Activated CD8-positive, alpha-beta memory T cell treated with anti-CD3 and anti-CD28 coated beads for 36 hours (primary cell): ENCODE measurements around the gene EIF6. TPM values are rescaled to one million over a fixed set of nuclear protein-coding genes. Genes with fewer than 3 reads are reported as not detected.
"Not testable (repeated sequence)": the region's sequence is repeated elsewhere in the genome, so short reads cannot be mapped to it uniquely, and the experiment has no call there.

Experiments
- CTCF ChIA-PET: fragments of 350-600 bp; sonication (Branson Sonifier 250); formaldehyde crosslinking; loops from one replicate; lab custom pipeline; 2021; ENCODE audit warnings: antibody characterized with exemption; lab: Charles Lee
- POLR2A ChIA-PET: fragments of 350-600 bp; sonication (Branson Sonifier 250); formaldehyde crosslinking; loops from one replicate; lab custom pipeline; 2021; ENCODE audit warnings: antibody characterized with exemption; lab: Charles Lee
- total RNA-seq, 2 experiments: library from RNA; stranded (reverse); gene quantifications; one replicate each; pipeline ENCODE4 v1.2.3, GENCODE V29; 2021

Gene EIF6
- total RNA-seq, 2 experiments from 2014 or later: 190 to 192 TPM

- CTCF ChIA-PET: not testable (repeated sequence)
- POLR2A ChIA-PET: interaction anchor here (0.6 kb wide), 1 partner anchor 25 kb away, joined by 3 read pairs; the partner anchor contains the start of gene MMP24OS
Observed at GRCh38 chr20:35252598-35252997, 32.0 kb downstream of the EIF6 start.

GRCh38 chr20:35252037-35252461, 32.5 kb downstream of the EIF6 start:
- POLR2A ChIA-PET: interaction anchor here (0.6 kb wide), 2 partner anchors 26 to 1815 kb away, joined by 3 to 5 read pairs; partner anchors contain the start of gene MMP24OS
- CTCF ChIA-PET: no interaction called here

- ChIA-PET POLR2A (interaction anchor here (0.6 kb wide), 1 partner anchor 1815 kb away, joined by 5 read pairs; no protein-coding TSS in a partner anchor), CTCF (no interaction called here)
Observed at GRCh38 chr20:35251613-35251940, 33.0 kb downstream of the EIF6 start.

GRCh38 chr20:35248641-35249475, 35.7 kb downstream of the EIF6 start:
- CTCF ChIA-PET: no interaction called here
- POLR2A ChIA-PET: no interaction called here

GRCh38 chr20:35246723-35247122, 37.8 kb downstream of the EIF6 start:
- ChIA-PET CTCF (no interaction called here), POLR2A (interaction anchor here (0.7 kb wide), 1 partner anchor 133 kb away, joined by 4 read pairs; no protein-coding TSS in a partner anchor)

- POLR2A ChIA-PET: no interaction called here
- CTCF ChIA-PET: no interaction called here
Observed at GRCh38 chr20:35243986-35244385, 40.6 kb downstream of the EIF6 start.

GRCh38 chr20:35243317-35243716, 41.3 kb downstream of the EIF6 start:
- ChIA-PET CTCF (no interaction called here), POLR2A (no interaction called here)

GRCh38 chr20:35240811-35241293, 43.7 kb downstream of the EIF6 start:
- ChIA-PET POLR2A (no interaction called here), CTCF (interaction anchor here (0.5 to 1.4 kb wide), 2 partner anchors 21 to 28 kb away, joined by 3 to 4 read pairs; no protein-coding TSS in a partner anchor)

GRCh38 chr20:35240083-35240810, 44.3 kb downstream of the EIF6 start:
- ChIA-PET CTCF (interaction anchor here (0.5 to 1.4 kb wide), 2 partner anchors 20 to 28 kb away, joined by 3 to 4 read pairs; no protein-coding TSS in a partner anchor), POLR2A (no interaction called here)

GRCh38 chr20:35238735-35239134, 45.8 kb downstream of the EIF6 start:
- CTCF ChIA-PET: interaction anchor here (0.7 kb wide), 2 partner anchors 24 to 121 kb away, joined by 3 read pairs; no protein-coding TSS in a partner anchor
- POLR2A ChIA-PET: no interaction called here

- ChIA-PET CTCF (interaction anchor here (0.6 to 0.7 kb wide), 2 partner anchors 23 to 77 kb away, joined by 3 read pairs; no protein-coding TSS in a partner anchor), POLR2A (interaction anchor here (0.6 kb wide), 1 partner anchor 39 kb away, joined by 4 read pairs; no protein-coding TSS in a partner anchor)
Observed at GRCh38 chr20:35238170-35238569, 46.4 kb downstream of the EIF6 start.

- CTCF ChIA-PET: no interaction called here
- POLR2A ChIA-PET: interaction anchor here (0.6 kb wide), 1 partner anchor 39 kb away, joined by 4 read pairs; no protein-coding TSS in a partner anchor
Observed at GRCh38 chr20:35237486-35237885, 47.1 kb downstream of the EIF6 start.

- POLR2A ChIA-PET: no interaction called here
- CTCF ChIA-PET: no interaction called here
Observed at GRCh38 chr20:35235881-35236280, 48.7 kb downstream of the EIF6 start.

GRCh38 chr20:35232575-35232974, 52.0 kb downstream of the EIF6 start:
- CTCF ChIA-PET: no interaction called here
- POLR2A ChIA-PET: no interaction called here

Other genes starting within 250 kb of the EIF6 start
- 10 to 100 TPM; 48.2 to 49.1 TPM for gene TRPC4AP, start 192.0 kb downstream of the EIF6 start, total RNA-seq
- gene EDEM2, start 137.4 kb downstream of the EIF6 start, total RNA-seq: 10 to 100 TPM; 18.8 to 19.0 TPM
- gene PROCR, start 112.7 kb downstream of the EIF6 start, total RNA-seq: 1 to 10 TPM; 3.5 to 3.8 TPM
- gene MMP24, start 58.1 kb downstream of the EIF6 start, total RNA-seq: under 1 TPM in 1 of 2 experiments, not detected in 1; 0.04 TPM
- 10 to 100 TPM; 28.4 to 29.9 TPM for gene MMP24OS, start 6.7 kb downstream of the EIF6 start, total RNA-seq
- not detected for gene FAM83C, start 7.7 kb upstream of the EIF6 start, total RNA-seq
- gene UQCC1, start 127.2 kb upstream of the EIF6 start, total RNA-seq: 10 to 100 TPM; 57.4 to 72.3 TPM
- not detected for gene GDF5, start 153.5 kb upstream of the EIF6 start, total RNA-seq
- 10 to 100 TPM; 43.2 to 48.5 TPM for gene CEP250, start 170.8 kb upstream of the EIF6 start, total RNA-seq
- not detected for gene C20orf173, start 244.9 kb upstream of the EIF6 start, total RNA-seq